B cell (primary cell): ENCODE results near the gene MRPL55. TPM values are rescaled to one million over a fixed set of nuclear protein-coding genes. Genes with fewer than 3 reads are reported as not detected.

ENCODE experiments used
- ATAC-seq: fragments of 200-7000 bp; cut with Tn5 transposase; one replicate; pipeline ENCODE4 v1.10.0; 2021; ENCODE audit warnings: low read depth, mild to moderate bottlenecking, moderate number of reproducible peaks, moderate library complexity
- CTCF ChIA-PET: fragments of 350-600 bp; sonication (Branson Sonifier 250); formaldehyde crosslinking; loops from one replicate; lab custom pipeline; 2021; ENCODE audit warnings: antibody characterized with exemption, inconsistent platforms; lab: Charles Lee
- POLR2A ChIA-PET: fragments of 350-600 bp; sonication (Branson Sonifier 250); formaldehyde crosslinking; loops from one replicate; lab custom pipeline; 2021; ENCODE audit warnings: antibody characterized with exemption; lab: Charles Lee
- DNase-seq: peaks from one replicate; pipeline ENCODE4 v3.0.0; 2013
- H2AFZ ChIP-seq: 2 replicates; pipeline ENCODE4 v1.6.1; 2012; ENCODE audit warnings: mild to moderate bottlenecking, low read depth, low read length; ENCODE audit not compliant: insufficient read depth, poor library complexity, severe bottlenecking
- H3K27ac ChIP-seq, 2 donors: 1 replicate in 1 of 2; 2 replicates in 1 of 2; pipeline ENCODE4 v1.5.1; 2012 to 2013; ENCODE audit warnings: low read length in 2 of 2, mild to moderate bottlenecking in 2 of 2, moderate library complexity in 1 of 2
- H3K27me3 ChIP-seq, 4 experiments: fragments of 200-600 bp in 1 of 4; sonication (generic) in 1 of 4; replicated peaks in 1 of 4; 1 replicate in 2 of 4; 2 replicates in 2 of 4; pipeline versions ENCODE4 v1.6.1 to v1.7.0; 2013 to 2016; ENCODE audit warnings: low read length in 3 of 4, mild to moderate bottlenecking in 2 of 4, mixed read lengths in 1 of 4, moderate library complexity in 1 of 4; ENCODE audit not compliant: insufficient read depth in 4 of 4, control insufficient read depth in 3 of 4; ENCODE audit errors: control extremely low read depth in 1 of 4
- H3K36me3 ChIP-seq, 2 experiments: replicated peaks in 1 of 2; 1 replicate in 1 of 2; 2 replicates in 1 of 2; pipeline versions ENCODE4 v1.6.1 to v1.7.1; 2013; ENCODE audit warnings: low read length in 1 of 2; ENCODE audit not compliant: insufficient read depth in 2 of 2, control insufficient read depth in 1 of 2; ENCODE audit errors: control extremely low read depth in 1 of 2, extremely low read depth in 1 of 2
- H3K4me1 ChIP-seq, 2 donors: fragments of 200-600 bp in 1 of 2; sonication (generic) in 1 of 2; 1 replicate in 1 of 2; 2 replicates in 1 of 2; pipeline versions ENCODE4 v1.5.1 to v1.6.1; 2013 to 2017; ENCODE audit warnings: low read length in 2 of 2; ENCODE audit not compliant: control insufficient read depth in 2 of 2, insufficient read depth in 2 of 2
- H3K4me2 ChIP-seq: replicated peaks from 2 replicates; pipeline ENCODE3; 2012; ENCODE audit warnings: mild to moderate bottlenecking, low read depth, low read length; ENCODE audit not compliant: poor library complexity, severe bottlenecking
- H3K4me3 ChIP-seq, 5 experiments: fragments of 200-600 bp in 1 of 5; sonication (generic) in 1 of 5; 1 replicate in 3 of 5; 2 replicates in 2 of 5; pipeline versions ENCODE4 v1.5.1 to v1.7.0; 2011 to 2016; ENCODE audit warnings: low read length in 4 of 5, mild to moderate bottlenecking in 4 of 5, low read depth in 2 of 5, control low read depth in 1 of 5, moderate library complexity in 1 of 5; ENCODE audit not compliant: insufficient read depth in 1 of 5; ENCODE audit errors: control extremely low read depth in 1 of 5, extremely low read depth in 1 of 5
- H3K79me2 ChIP-seq: fragments of 200-600 bp; sonication (generic); one replicate; pipeline ENCODE4 v1.6.0; 2016; ENCODE audit warnings: low read length; ENCODE audit not compliant: control insufficient read depth, insufficient read depth
- H3K9ac ChIP-seq: fragments of 200-600 bp; sonication (generic); 2 replicates; pipeline ENCODE4 v1.6.1; 2017; ENCODE audit warnings: mild to moderate bottlenecking, low read length, moderate library complexity
- H3K9me3 ChIP-seq, 3 donors: one replicate each; pipeline versions ENCODE4 v1.6.1 to v1.7.1; 2013; ENCODE audit warnings: low read length in 2 of 3; ENCODE audit not compliant: control insufficient read depth in 2 of 3, insufficient read depth in 1 of 3; ENCODE audit errors: control extremely low read depth in 1 of 3
- H4K20me1 ChIP-seq: 2 replicates; pipeline ENCODE4 v1.6.0; 2012; ENCODE audit warnings: mild to moderate bottlenecking, low read length; ENCODE audit not compliant: insufficient read depth, control insufficient read depth, poor library complexity, severe bottlenecking
- H3K27ac Mint-ChIP-seq: one replicate; pipeline ENCODE4 v1.8.0; 2021; ENCODE audit warnings: mixed read lengths
- H3K27me3 Mint-ChIP-seq: one replicate; pipeline ENCODE4 v1.8.0; 2021; ENCODE audit warnings: mixed read lengths
- H3K4me1 Mint-ChIP-seq: one replicate; pipeline ENCODE4 v1.8.0; 2021; ENCODE audit warnings: mixed read lengths
- H3K4me3 Mint-ChIP-seq: one replicate; pipeline ENCODE4 v1.8.0; 2021; ENCODE audit warnings: mixed read lengths
- H3K9me3 Mint-ChIP-seq: one replicate; pipeline ENCODE4 v1.8.0; 2022; ENCODE audit warnings: mixed read lengths; ENCODE audit not compliant: insufficient read depth
- EZH2 ChIP-seq: IDR thresholded peaks from 2 replicates; pipeline ENCODE4 v1.6.1; 2012; ENCODE audit warnings: borderline replicate concordance, low read depth, mild to moderate bottlenecking, moderate library complexity, low read length; ENCODE audit not compliant: insufficient read depth, poor library complexity, severe bottlenecking
- WGBS: methylation state at CpG from one replicate; pipeline ENCODE4 v1.1.5; 2013; ENCODE audit warnings: missing lambda C conversion rate; ENCODE audit not compliant: insufficient coverage; 5-methylcytosine and 5-hydroxymethylcytosine counted together
- intact Hi-C: fragments of 100-400 bp; cut with micrococcal nuclease; formaldehyde crosslinking; loops from one replicate; pipeline ENCODE4 v1.10.0; 2022
- polyA plus RNA-seq: library from polyadenylated mRNA; depleted of rRNA; stranded (reverse); fragments of >200 nt; gene quantifications from 2 replicates; pipeline ENCODE4 v1.2.3, GENCODE V29; 2012
- total RNA-seq, 2 donors: library from RNA; stranded (reverse); fragments of 120-200 nt in 1 of 2; gene quantifications; 1 replicate in 1 of 2; 2 replicates in 1 of 2; pipeline versions ENCODE4 v1.2.3 to v1.2.4, GENCODE V29; 2013 to 2022
- TF ChIP-seq, protein P1 (sequence below): fragments of 200-600 bp; IDR thresholded peaks from one replicate; pipeline ENCODE4 v1.8.0; 2022; ENCODE audit warnings: antibody characterized with exemption, mild to moderate bottlenecking

Gene MRPL55
- total and polyA plus RNA-seq, 2 donors (not counting 1 experiment from before 2014, with no cell fraction given) = 38.9 to 297 TPM

DNA sequence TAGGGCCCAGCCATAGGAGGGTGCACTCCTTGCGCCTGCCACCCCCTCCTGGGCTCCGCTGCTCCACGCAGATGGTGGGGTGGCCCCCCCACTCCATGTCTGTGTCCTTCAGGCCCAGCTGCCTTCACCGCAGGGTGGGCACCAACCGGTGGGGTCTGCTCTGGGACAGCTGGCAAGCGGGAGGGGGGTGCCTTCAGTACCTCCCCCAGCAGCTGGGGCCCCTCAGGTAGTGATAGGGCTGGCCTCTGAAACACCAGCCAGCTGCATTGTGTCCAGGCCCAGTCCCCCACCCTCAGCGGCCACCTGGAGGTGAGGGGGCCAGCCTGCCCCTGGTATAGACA lies 41.0 kb upstream of the MRPL55 start:
- POLR2A ChIA-PET = no interaction called here
- no peak overlapping the region for H3K4me2 ChIP-seq
- ATAC-seq = no peak
- Mint-ChIP-seq H3K9me3 (no peaks in the 10 kb centered on the region), H3K27me3 (no peaks in the 10 kb centered on the region), H3K4me1 (no peaks in the 10 kb centered on the region), H3K27ac (no peak overlapping the region), H3K4me3 (no peak overlapping the region)
- H3K9me3 ChIP-seq = no peaks in the 10 kb centered on the region
- no peak overlapping the region for H3K9ac ChIP-seq
- H2AFZ ChIP-seq = no peak overlapping the region
- H3K36me3 ChIP-seq = peaks cover 0 to 39% of the 10 kb centered on the region in 2 experiments
- intact Hi-C loops = no loop called here
- no peak for TF ChIP-seq EZH2
- TF ChIP-seq, protein P1, sequence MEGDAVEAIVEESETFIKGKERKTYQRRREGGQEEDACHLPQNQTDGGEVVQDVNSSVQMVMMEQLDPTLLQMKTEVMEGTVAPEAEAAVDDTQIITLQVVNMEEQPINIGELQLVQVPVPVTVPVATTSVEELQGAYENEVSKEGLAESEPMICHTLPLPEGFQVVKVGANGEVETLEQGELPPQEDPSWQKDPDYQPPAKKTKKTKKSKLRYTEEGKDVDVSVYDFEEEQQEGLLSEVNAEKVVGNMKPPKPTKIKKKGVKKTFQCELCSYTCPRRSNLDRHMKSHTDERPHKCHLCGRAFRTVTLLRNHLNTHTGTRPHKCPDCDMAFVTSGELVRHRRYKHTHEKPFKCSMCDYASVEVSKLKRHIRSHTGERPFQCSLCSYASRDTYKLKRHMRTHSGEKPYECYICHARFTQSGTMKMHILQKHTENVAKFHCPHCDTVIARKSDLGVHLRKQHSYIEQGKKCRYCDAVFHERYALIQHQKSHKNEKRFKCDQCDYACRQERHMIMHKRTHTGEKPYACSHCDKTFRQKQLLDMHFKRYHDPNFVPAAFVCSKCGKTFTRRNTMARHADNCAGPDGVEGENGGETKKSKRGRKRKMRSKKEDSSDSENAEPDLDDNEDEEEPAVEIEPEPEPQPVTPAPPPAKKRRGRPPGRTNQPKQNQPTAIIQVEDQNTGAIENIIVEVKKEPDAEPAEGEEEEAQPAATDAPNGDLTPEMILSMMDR = no peak
- no peak overlapping the region for H3K27ac ChIP-seq
- no peak overlapping the region for H3K4me3 ChIP-seq
- H3K79me2 ChIP-seq = peaks cover 15% of the 10 kb centered on the region
- no peaks in the 10 kb centered on the region for H3K4me1 ChIP-seq
- no peaks in the 10 kb centered on the region for H3K27me3 ChIP-seq
- no peak for DNase-seq
- CTCF ChIA-PET = no interaction called here
- 96% methylated on average over 7 of the region's 7 CpGs for WGBS
- peaks cover 51% of the 10 kb centered on the region for H4K20me1 ChIP-seq

DNA sequence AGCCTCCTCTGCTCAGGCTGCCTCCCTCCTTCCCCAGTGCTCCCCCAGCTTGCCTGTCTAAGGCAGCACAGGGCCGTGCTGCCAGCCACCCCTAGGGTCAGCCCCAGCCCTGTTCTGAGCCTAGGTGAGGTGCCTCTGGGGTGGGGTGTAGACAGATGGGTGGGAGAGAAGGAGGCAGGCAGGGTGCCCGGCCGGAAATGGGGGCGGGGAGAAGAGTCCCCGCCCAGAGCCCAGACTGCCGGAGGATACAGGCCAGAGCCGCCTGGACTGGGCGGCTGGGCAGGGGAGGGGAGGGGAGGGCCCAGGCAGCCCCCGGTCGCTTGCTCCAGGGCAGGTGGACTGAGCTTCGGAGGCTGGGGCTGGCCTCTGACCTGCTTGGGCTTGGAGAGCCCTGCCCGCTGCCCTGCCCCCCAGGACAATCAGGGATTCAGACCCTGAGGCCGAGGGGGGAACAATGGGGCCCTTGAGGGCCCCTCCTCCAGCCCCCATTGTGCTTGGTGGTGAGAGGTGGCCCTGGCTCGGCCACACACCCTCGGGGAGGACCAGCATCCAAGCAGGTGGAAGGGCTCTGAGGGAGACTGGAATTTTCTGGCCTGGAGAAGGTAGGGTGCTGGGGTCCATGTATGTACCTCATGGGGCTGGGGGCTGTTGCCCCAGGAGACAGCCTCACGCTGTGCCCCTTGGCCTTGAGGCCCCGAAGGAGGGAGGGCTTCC lies 40.5 kb upstream of the MRPL55 start, which contains the start of gene GJC2:
GJC2 (plus strand) TSS at position 525 of the 714 bp plus-strand sequence. CDS start 7,829 bp downstream, outside the sequence.
- Histone ChIP-seq H3K4me1 (peaks cover 0 to 2% of the 10 kb centered on the region in 2 donors), H3K9me3 (no peaks in the 10 kb centered on the region), H3K27ac (no peak within 1 kb of the TSS), H2AFZ (no peak within 1 kb of the TSS), H3K4me3 (no peak within 1 kb of the TSS), H3K36me3 (peaks cover 0 to 39% of the 10 kb centered on the region in 2 experiments), H4K20me1 (peaks cover 56% of the 10 kb centered on the region), H3K9ac (no peak within 1 kb of the TSS), H3K27me3 (no peaks in the 10 kb centered on the region), H3K79me2 (peaks cover 21% of the 10 kb centered on the region), H3K4me2 (no peak within 1 kb of the TSS)
- H3K27me3 Mint-ChIP-seq = no peaks in the 10 kb centered on the region
- 95% methylated on average over 14 of the region's 17 CpGs for WGBS
- intact Hi-C loops = no loop called here
- no peaks in the 10 kb centered on the region for H3K9me3 Mint-ChIP-seq
- no peak for DNase-seq
- CTCF ChIA-PET = no interaction called here
- TF ChIP-seq, protein P1 = no peak
- TF ChIP-seq EZH2 = no peak
- no peaks in the 10 kb centered on the region for H3K4me1 Mint-ChIP-seq
- H3K27ac Mint-ChIP-seq = no peak within 1 kb of the TSS
- POLR2A ChIA-PET = interaction anchor here (0.6 kb wide), 1 partner anchor 60 kb away, joined by 3 read pairs; no protein-coding TSS in a partner anchor
- H3K4me3 Mint-ChIP-seq = no peak within 1 kb of the TSS
- no peak for ATAC-seq
